Neural progenitor cell (in vitro differentiated cells): ENCODE results near the gene SNCG.

Experiments used
- EZH2 ChIP-seq: fragments of 200-600 bp; sonication (generic); IDR thresholded peaks from 2 replicates; pipeline ENCODE4 v1.6.1; 2017; ENCODE audit warnings: antibody characterized with exemption, mild to moderate bottlenecking, moderate library complexity
- TF ChIP-seq, protein P1 (sequence below): fragments of 200-600 bp; sonication (generic); IDR thresholded peaks from 2 replicates; pipeline ENCODE4 v1.5.1; 2017; ENCODE audit warnings: antibody characterized with exemption, mild to moderate bottlenecking

DNA sequence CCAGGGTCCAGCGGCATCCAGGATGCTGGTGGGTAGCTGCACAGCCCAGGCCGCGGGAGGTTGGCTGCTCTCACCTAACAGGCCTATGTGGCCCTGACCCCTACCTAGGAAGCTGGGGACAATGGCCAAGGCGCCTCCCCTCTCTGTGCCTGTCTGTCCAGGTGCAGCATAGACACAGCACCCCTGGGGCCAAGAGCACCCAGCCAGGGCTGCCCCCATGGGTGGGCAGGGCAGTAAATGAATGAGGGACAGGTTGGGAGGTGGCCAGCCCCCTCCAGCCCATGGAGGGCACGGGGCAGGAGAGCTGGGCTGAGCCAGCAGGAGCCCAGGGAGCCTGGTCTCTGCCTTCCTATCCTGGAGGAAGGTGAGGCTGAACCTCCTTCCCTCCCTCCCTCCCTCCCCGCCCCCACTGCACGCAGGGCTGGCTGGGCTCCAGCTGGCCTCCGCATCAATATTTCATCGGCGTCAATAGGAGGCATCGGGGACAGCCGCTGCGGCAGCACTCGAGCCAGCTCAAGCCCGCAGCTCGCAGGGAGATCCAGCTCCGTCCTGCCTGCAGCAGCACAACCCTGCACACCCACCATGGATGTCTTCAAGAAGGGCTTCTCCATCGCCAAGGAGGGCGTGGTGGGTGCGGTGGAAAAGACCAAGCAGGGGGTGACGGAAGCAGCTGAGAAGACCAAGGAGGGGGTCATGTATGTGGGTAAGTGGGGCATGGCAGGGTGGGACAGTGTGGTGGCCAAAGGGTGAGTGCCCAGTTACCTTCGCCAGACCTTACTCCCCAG is at the start of gene SNCG:
- TF ChIP-seq, protein P1, sequence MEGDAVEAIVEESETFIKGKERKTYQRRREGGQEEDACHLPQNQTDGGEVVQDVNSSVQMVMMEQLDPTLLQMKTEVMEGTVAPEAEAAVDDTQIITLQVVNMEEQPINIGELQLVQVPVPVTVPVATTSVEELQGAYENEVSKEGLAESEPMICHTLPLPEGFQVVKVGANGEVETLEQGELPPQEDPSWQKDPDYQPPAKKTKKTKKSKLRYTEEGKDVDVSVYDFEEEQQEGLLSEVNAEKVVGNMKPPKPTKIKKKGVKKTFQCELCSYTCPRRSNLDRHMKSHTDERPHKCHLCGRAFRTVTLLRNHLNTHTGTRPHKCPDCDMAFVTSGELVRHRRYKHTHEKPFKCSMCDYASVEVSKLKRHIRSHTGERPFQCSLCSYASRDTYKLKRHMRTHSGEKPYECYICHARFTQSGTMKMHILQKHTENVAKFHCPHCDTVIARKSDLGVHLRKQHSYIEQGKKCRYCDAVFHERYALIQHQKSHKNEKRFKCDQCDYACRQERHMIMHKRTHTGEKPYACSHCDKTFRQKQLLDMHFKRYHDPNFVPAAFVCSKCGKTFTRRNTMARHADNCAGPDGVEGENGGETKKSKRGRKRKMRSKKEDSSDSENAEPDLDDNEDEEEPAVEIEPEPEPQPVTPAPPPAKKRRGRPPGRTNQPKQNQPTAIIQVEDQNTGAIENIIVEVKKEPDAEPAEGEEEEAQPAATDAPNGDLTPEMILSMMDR, result no peak
- TF ChIP-seq EZH2, result no peak
